HepG2 (cell line): ENCODE data around the gene IQSEC1. TPM values are rescaled to one million over a fixed set of nuclear protein-coding genes. Genes with fewer than 3 reads are reported as not detected.

ENCODE experiments used
- ARID2 ChIP-seq: sonication (generic); formaldehyde crosslinking; IDR thresholded peaks from 2 replicates; pipeline ENCODE4 v1.8.1; 2022; ENCODE audit warnings: mild to moderate bottlenecking, missing genetic modification reagents, borderline replicate concordance
- CBX2 ChIP-seq, 2 experiments: fragments of 200-600 bp in 1 of 2; sonication (generic); formaldehyde crosslinking in 1 of 2; IDR thresholded peaks; 2 replicates each; pipeline versions ENCODE4 v1.7.0 to v1.8.1; 2018 to 2022; ENCODE audit warnings: low read depth in 2 of 2, low read length in 1 of 2, mild to moderate bottlenecking in 1 of 2, missing genetic modification reagents in 1 of 2
- CSRNP2 ChIP-seq: sonication (generic); formaldehyde crosslinking; conservative IDR thresholded peaks from 2 replicates; pipeline ENCODE4 v1.8.0; 2022; ENCODE audit warnings: low read depth, missing genetic modification reagents
- DBP ChIP-seq: sonication (generic); formaldehyde crosslinking; IDR thresholded peaks from 2 replicates; pipeline ENCODE4 v1.4.0; 2020; ENCODE audit warnings: missing genetic modification reagents; ENCODE audit errors: not compliant biosample characterization
- EZH2 ChIP-seq: conservative IDR thresholded peaks from 2 replicates; pipeline ENCODE4 v1.6.1; 2012; ENCODE audit warnings: mild to moderate bottlenecking, low read depth, low read length, moderate library complexity
- HIVEP1 ChIP-seq: sonication (generic); formaldehyde crosslinking; IDR thresholded peaks from 2 replicates; pipeline ENCODE4 v1.4.0; 2020; ENCODE audit warnings: mild to moderate bottlenecking, missing genetic modification reagents
- IRX3 ChIP-seq: sonication (generic); formaldehyde crosslinking; IDR thresholded peaks from 2 replicates; pipeline ENCODE4 v1.8.1; 2023; ENCODE audit warnings: mild to moderate bottlenecking, low read depth, missing genetic modification reagents, borderline replicate concordance
- PRPF4 ChIP-seq: fragments of 200-400 bp; formaldehyde crosslinking; IDR thresholded peaks from 2 replicates; pipeline ENCODE4 v1.6.1; 2016; ENCODE audit warnings: low read length, low read depth; ENCODE audit not compliant: poor library complexity, severe bottlenecking
- SSRP1 ChIP-seq: IDR thresholded peaks from 2 replicates; pipeline ENCODE4 v1.6.1; 2016; ENCODE audit warnings: control low read depth
- THAP9 ChIP-seq: sonication (generic); formaldehyde crosslinking; IDR thresholded peaks from 2 replicates; pipeline ENCODE4; 2020; ENCODE audit warnings: missing genetic modification reagents, mild to moderate bottlenecking, borderline replicate concordance
- ZFP36L1 ChIP-seq: sonication (generic); formaldehyde crosslinking; IDR thresholded peaks from 2 replicates; pipeline ENCODE4 v1.8.0; 2022; ENCODE audit warnings: mild to moderate bottlenecking, missing genetic modification reagents, moderate library complexity
- ZFP41 ChIP-seq: sonication (generic); formaldehyde crosslinking; IDR thresholded peaks from 2 replicates; pipeline ENCODE4 v1.4.0; 2020; ENCODE audit warnings: mild to moderate bottlenecking, missing genetic modification reagents, borderline replicate concordance
- ZKSCAN1 ChIP-seq: fragments of 150-350 bp; IDR thresholded peaks from 2 replicates; pipeline ENCODE4 v1.6.1; 2014; ENCODE audit warnings: low read length
- ZNF124 ChIP-seq: sonication (generic); formaldehyde crosslinking; IDR thresholded peaks from 2 replicates; pipeline ENCODE4 v1.4.0; 2020; ENCODE audit warnings: missing genetic modification reagents
- ZNF260 ChIP-seq: sonication (generic); formaldehyde crosslinking; IDR thresholded peaks from 2 replicates; pipeline ENCODE4 v1.4.0; 2020; ENCODE audit warnings: missing genetic modification reagents, low read depth, mild to moderate bottlenecking, borderline replicate concordance
- polyA plus RNA-seq, 8 experiments: library from polyadenylated mRNA; depleted of rRNA in 3 of 8; stranded (reverse) in 7 of 8; unstranded in 1 of 8; fragments of >200 nt; fragmentation: Illumina TruSeq in 4 of 8; extraction: Trizol in 4 of 8; gene quantifications; 2 replicates each; pipeline versions ENCODE4 v1.2.1 to v1.2.3, GENCODE V29; 2011 to 2016; ENCODE audit warnings: low read depth in 4 of 8, missing spikeins in 1 of 8, mixed read lengths in 1 of 8; ENCODE audit not compliant: insufficient read depth in 1 of 8
- total RNA-seq, 5 experiments: library from RNA; depleted of rRNA; stranded (reverse); fragments of >200 nt; fragmentation: Illumina TruSeq; extraction: Trizol; gene quantifications; 2 replicates each; pipeline ENCODE4 v1.2.3, GENCODE V29; 2016; ENCODE audit warnings: low read depth in 1 of 5
- TF ChIP-seq, protein P1 (sequence below): sonication (generic); formaldehyde crosslinking; IDR thresholded peaks from 2 replicates; pipeline ENCODE4 v1.4.0; 2020; ENCODE audit warnings: missing genetic modification reagents
- TF ChIP-seq, protein P2 (sequence below): sonication (generic); formaldehyde crosslinking; IDR thresholded peaks from 2 replicates; pipeline ENCODE4 v1.5.0; 2020; ENCODE audit warnings: missing genetic modification reagents
- TF ChIP-seq, protein P3 (sequence below): sonication (generic); formaldehyde crosslinking; IDR thresholded peaks from 2 replicates; pipeline ENCODE4 v1.4.0; 2020; ENCODE audit warnings: missing genetic modification reagents

The IQSEC1 gene
- total and polyA plus RNA-seq, 2 of the 13 experiments (the other 11 are each of a cell fraction or from before 2014, with no cell fraction given) = 17.4 to 20.2 TPM

- TF ChIP-seq, protein P1, sequence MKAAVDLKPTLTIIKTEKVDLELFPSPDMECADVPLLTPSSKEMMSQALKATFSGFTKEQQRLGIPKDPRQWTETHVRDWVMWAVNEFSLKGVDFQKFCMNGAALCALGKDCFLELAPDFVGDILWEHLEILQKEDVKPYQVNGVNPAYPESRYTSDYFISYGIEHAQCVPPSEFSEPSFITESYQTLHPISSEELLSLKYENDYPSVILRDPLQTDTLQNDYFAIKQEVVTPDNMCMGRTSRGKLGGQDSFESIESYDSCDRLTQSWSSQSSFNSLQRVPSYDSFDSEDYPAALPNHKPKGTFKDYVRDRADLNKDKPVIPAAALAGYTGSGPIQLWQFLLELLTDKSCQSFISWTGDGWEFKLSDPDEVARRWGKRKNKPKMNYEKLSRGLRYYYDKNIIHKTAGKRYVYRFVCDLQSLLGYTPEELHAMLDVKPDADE (CRISPR knock-in tag) = no peak
- TF ChIP-seq ARID2 (CRISPR knock-in tag) = no peak
- TF ChIP-seq THAP9 = no peak
- TF ChIP-seq ZNF260 = no peak
- no peak for TF ChIP-seq EZH2
- TF ChIP-seq HIVEP1 (CRISPR knock-in tag) = no peak; the same call in 1 of the 2 replicates
- no peak for TF ChIP-seq CBX2 (IDR thresholded peaks at IDR 0.05; ENCODE audit: low read depth, low read length)
- no peak for TF ChIP-seq CBX2 (CRISPR knock-in tag; IDR thresholded peaks at IDR 0.05; ENCODE audit: low read depth)
- no peak for TF ChIP-seq CSRNP2 (CRISPR knock-in tag)
- no peak for TF ChIP-seq SSRP1
- peak; percentile 28; the same call in 1 of the 2 replicates for TF ChIP-seq ZNF124 (CRISPR knock-in tag)
- TF ChIP-seq ZFP36L1 (CRISPR knock-in tag) = no peak
- no peak for TF ChIP-seq PRPF4
- TF ChIP-seq, protein P2, sequence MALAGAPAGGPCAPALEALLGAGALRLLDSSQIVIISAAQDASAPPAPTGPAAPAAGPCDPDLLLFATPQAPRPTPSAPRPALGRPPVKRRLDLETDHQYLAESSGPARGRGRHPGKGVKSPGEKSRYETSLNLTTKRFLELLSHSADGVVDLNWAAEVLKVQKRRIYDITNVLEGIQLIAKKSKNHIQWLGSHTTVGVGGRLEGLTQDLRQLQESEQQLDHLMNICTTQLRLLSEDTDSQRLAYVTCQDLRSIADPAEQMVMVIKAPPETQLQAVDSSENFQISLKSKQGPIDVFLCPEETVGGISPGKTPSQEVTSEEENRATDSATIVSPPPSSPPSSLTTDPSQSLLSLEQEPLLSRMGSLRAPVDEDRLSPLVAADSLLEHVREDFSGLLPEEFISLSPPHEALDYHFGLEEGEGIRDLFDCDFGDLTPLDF (CRISPR knock-in tag) = no peak
- TF ChIP-seq ZFP41 (CRISPR knock-in tag) = no peak
- no peak for TF ChIP-seq IRX3
- TF ChIP-seq, protein P3, sequence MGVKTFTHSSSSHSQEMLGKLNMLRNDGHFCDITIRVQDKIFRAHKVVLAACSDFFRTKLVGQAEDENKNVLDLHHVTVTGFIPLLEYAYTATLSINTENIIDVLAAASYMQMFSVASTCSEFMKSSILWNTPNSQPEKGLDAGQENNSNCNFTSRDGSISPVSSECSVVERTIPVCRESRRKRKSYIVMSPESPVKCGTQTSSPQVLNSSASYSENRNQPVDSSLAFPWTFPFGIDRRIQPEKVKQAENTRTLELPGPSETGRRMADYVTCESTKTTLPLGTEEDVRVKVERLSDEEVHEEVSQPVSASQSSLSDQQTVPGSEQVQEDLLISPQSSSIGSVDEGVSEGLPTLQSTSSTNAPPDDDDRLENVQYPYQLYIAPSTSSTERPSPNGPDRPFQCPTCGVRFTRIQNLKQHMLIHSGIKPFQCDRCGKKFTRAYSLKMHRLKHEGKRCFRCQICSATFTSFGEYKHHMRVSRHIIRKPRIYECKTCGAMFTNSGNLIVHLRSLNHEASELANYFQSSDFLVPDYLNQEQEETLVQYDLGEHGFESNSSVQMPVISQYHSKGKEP (CRISPR knock-in tag) = no peak
- TF ChIP-seq DBP = no peak
- TF ChIP-seq ZKSCAN1 = no peak
Measured at GRCh38 chr3:12984023-12984823, 89.0 kb downstream of the IQSEC1 start (continued).
